Gastrocnemius medialis (tissue), 4 donors: ENCODE data around the gene DCUN1D4.

ENCODE experiments used
- CTCF ChIP-seq, 5 experiments: fragments of 450-650 bp in 3 of 5; fragments of 200-600 bp in 2 of 5; sonication (generic) in 2 of 5; IDR thresholded peaks in 4 of 5; conservative IDR thresholded peaks in 1 of 5; 1 replicate in 4 of 5; 2 replicates in 1 of 5; pipeline ENCODE4 v1.5.1; 2016 to 2019; ENCODE audit warnings: antibody characterized with exemption in 5 of 5, mild to moderate bottlenecking in 3 of 5, moderate library complexity in 3 of 5
- POLR2A ChIP-seq, 2 donors: fragments of 450-650 bp; IDR thresholded peaks; one replicate each; pipeline ENCODE4 v1.6.1; 2017; ENCODE audit warnings: antibody characterized with exemption in 2 of 2, mild to moderate bottlenecking in 2 of 2, moderate library complexity in 2 of 2

DNA sequence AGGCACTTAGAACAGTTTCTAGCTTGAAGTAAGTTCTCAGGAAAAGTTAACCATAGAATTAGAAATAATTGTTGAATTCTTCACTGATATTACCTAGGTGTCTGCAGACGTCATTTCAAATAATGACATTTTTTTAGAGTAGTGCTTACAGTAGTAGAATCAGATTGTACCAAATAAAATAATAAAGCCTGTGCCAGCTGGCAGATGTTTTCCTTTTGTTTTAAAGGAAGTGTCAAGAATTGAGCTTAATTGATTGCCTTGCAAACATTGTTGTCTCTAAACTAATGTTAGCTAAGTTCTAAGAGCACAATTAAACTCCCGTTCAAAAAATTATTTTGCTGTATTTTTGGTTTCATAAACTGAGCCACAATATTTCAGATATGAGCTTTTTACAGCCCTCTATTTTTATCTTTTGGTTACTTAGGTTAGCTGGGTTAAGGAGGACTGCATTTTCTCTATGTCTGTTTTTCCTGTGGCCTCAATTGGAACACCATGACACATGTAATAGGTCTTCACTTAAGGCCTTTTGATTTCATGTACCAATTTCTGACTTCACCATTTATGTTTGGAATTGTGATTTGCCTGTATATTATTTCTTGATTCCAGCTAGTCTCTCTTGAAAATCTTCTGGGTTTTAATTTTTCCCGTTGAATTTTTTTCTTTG, 64.2 kb downstream of the DCUN1D4 start:
- TF ChIP-seq POLR2A (IDR thresholded peaks at IDR 0.05): no peak
- no peak for TF ChIP-seq CTCF (IDR thresholded peaks at IDR 0.05 in 4 of 5, conservative IDR thresholded peaks at IDR 0.05 in 1 of 5)
